HG03108 (cell line): ENCODE measurements around the gene RFFL.

Experiments used
- ATAC-seq: cut with Tn5 transposase; IDR thresholded peaks from one replicate; pipeline ENCODE4 v1.9.1; 2021; ENCODE audit warnings: moderate library complexity; ENCODE audit not compliant: unreplicated experiment

RFFL gene

GRCh38 chr17:34980353-34980680, 83.2 kb downstream of the RFFL start, which contains the start of gene LIG3:
Gene LIG3 (plus strand): TSS chr17:34980512. CDS start chr17:34983006, 2,494 bp downstream.
- ATAC-seq: peak; percentile 75

- ATAC-seq: no peak
Measured at GRCh38 chr17:34979650-34980352, 83.7 kb downstream of the RFFL start.

GRCh38 chr17:34979153-34979552, 84.4 kb downstream of the RFFL start:
- no peak for ATAC-seq

GRCh38 chr17:34974794-34975785, 88.4 kb downstream of the RFFL start:
- ATAC-seq: no peak

- no peak for ATAC-seq
Measured at GRCh38 chr17:34974179-34974578, 89.3 kb downstream of the RFFL start.

GRCh38 chr17:34961093-34961911, 102.2 kb downstream of the RFFL start, which contains the start of the genes CCT6B and ZNF830:
Gene CCT6B (minus strand): TSS chr17:34961460. CDS start chr17:34961393, 67 bp downstream.
Gene ZNF830 (plus strand): TSS chr17:34961540. CDS start chr17:34961567, 27 bp downstream.
- peak; percentile 83 for ATAC-seq

- ATAC-seq: no peak
Measured at GRCh38 chr17:34958438-34958837, 105.1 kb downstream of the RFFL start.
